Fibroblast of villous mesenchyme (primary cell): Measurements from ENCODE around the gene RYR2. TPM values are rescaled to one million over a fixed set of nuclear protein-coding genes. Genes with fewer than 3 reads are reported as not detected.

Experiments
- DNase-seq: peaks from one replicate; pipeline ENCODE4 v3.0.0-alpha.2; 2010; ENCODE audit warnings: low read depth
- H3K4me3 ChIP-seq: 2 replicates; pipeline ENCODE4 v1.5.1; 2011; ENCODE audit warnings: low read depth, mild to moderate bottlenecking, low read length
- total RNA-seq: library from RNA; depleted of rRNA; stranded (reverse); fragments of >200 nt; gene quantifications from 2 replicates; pipeline ENCODE4 v1.2.3, GENCODE V29; 2012
- TF ChIP-seq, protein P1 (sequence below): IDR thresholded peaks from 2 replicates; pipeline ENCODE4 v1.5.1; 2012; ENCODE audit warnings: low read depth, mild to moderate bottlenecking, low read length; ENCODE audit not compliant: insufficient read depth

RYR2 gene
- total RNA-seq, 1 donor = not detected

DNA sequence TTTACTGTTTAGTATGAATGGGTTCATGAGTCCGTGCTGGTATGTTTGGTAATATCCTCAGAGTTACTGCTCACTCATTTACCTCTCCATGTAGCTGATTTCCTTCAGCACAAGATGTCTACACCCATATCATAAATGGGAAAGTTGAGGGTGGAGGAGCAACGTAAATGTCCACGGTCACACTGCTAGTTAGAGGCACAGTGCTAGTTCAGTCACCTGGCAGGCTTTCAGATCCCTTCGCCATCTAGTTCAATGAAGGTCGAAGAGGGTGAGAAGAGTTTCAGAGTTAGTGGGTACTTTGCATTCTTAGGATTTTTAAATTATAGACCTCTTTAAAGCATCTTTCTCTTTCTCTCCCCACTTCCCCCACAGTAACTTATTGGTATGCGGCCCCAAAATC is 630.0 kb downstream of the RYR2 start:
- H3K4me3 ChIP-seq = no peak overlapping the region
- no peak for DNase-seq
- TF ChIP-seq, protein P1, sequence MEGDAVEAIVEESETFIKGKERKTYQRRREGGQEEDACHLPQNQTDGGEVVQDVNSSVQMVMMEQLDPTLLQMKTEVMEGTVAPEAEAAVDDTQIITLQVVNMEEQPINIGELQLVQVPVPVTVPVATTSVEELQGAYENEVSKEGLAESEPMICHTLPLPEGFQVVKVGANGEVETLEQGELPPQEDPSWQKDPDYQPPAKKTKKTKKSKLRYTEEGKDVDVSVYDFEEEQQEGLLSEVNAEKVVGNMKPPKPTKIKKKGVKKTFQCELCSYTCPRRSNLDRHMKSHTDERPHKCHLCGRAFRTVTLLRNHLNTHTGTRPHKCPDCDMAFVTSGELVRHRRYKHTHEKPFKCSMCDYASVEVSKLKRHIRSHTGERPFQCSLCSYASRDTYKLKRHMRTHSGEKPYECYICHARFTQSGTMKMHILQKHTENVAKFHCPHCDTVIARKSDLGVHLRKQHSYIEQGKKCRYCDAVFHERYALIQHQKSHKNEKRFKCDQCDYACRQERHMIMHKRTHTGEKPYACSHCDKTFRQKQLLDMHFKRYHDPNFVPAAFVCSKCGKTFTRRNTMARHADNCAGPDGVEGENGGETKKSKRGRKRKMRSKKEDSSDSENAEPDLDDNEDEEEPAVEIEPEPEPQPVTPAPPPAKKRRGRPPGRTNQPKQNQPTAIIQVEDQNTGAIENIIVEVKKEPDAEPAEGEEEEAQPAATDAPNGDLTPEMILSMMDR = no peak

DNA sequence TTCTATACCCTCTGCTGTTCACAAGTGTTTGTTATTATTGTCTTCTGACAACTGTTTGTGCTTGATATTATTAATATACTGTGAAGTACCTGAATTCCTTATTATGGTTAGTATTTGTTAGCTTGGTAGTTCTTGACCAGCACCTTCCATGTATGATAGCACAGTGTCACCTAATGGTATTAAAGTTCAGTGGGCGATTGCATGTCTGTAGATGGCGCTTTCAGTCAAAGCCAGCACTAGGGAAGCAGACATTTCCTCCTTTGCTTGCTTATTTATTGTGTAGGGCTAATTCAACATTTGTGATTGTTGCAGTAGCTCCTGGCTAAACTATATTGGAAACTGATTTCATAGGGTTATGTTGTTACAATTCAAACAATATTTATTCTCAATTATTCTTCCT is 630.8 kb downstream of the RYR2 start:
- DNase-seq = no peak

DNA sequence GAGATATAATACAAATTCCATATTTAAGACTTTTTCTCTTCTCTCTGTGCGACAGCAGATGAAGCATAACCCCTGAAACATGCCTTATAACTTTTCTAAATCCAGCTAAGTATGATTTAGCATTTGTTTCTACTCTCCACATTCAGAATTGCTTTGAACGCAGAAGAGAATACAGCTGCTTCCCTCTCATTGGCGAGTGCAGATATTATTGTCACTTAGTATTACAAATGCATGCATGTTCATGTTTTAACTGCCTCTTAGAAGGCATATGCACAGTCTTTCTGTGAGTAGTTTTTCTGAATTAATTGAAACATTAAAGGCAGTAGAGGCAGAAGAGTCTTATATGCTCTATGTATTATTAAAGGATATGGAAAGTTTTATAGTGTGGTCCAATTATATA is 631.6 kb downstream of the RYR2 start:
- no peak overlapping the region for H3K4me3 ChIP-seq
- DNase-seq = no peak
- TF ChIP-seq, protein P1 = no peak

More for the DNA sequence above, 630.8 kb downstream of the RYR2 start:
- H3K4me3 ChIP-seq = no peak overlapping the region
- TF ChIP-seq, protein P1 = no peak

DNA sequence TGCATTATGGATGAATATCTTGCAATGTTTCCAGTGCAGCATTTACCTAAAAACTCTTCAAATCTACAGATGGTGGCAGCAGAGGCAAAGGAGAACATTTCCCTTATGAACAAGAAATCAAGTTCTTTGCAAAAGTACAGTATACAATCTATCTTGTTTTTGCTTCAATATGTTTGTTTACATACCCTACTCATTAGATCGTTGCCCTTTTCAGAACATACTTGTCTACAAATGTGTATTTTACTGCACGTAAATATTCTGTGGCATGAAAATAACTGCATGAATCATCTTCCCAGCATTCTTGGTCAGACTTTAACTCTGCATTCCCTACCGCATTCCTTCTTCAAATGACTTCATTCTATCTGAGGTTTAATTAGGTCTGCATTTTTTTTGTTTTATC is 636.0 kb downstream of the RYR2 start:
- TF ChIP-seq, protein P1 = peak; percentile 29
- DNase-seq = peak; percentile 67
- H3K4me3 ChIP-seq = no peak overlapping the region

DNA sequence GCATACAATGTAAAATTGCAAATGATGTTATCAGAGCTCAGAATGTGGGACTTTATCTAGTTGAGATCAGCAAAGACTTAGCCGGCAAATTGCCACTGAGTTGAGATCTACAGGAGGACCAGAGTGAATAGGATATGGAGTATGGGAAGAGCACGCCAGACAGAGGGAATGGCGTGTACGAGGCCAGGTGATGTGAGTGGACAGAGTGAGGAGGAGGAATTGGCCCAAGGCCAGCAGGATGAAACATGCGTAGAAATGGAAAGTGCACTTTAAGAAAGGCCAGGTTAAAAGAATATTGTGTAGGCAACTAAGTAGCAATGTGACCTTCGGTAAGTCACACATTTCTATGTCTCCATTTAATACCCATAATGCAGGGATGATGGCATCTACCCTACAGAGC is 637.7 kb downstream of the RYR2 start:
- no peak for DNase-seq
- TF ChIP-seq, protein P1 = no peak
- no peak overlapping the region for H3K4me3 ChIP-seq

DNA sequence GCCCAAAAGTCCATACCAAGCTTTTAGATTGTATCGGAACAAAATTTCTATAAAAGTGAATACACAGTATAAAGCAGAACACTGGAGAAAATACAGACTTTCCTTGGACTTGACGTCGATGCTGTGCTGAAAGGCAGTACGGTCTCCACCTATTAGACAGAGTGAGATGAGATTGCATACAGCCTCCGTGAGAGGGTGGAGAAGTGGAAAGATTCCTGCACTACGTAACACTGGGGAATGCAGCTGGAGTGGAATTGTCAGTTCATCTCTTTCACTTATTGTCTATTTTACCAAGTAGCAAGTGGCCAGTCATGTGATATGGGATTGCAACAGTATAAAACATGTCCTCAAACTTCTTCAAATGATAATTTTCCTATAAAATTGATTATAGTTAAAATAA is 639.2 kb downstream of the RYR2 start:
- TF ChIP-seq, protein P1 = no peak
- DNase-seq = no peak
- H3K4me3 ChIP-seq = no peak overlapping the region

DNA sequence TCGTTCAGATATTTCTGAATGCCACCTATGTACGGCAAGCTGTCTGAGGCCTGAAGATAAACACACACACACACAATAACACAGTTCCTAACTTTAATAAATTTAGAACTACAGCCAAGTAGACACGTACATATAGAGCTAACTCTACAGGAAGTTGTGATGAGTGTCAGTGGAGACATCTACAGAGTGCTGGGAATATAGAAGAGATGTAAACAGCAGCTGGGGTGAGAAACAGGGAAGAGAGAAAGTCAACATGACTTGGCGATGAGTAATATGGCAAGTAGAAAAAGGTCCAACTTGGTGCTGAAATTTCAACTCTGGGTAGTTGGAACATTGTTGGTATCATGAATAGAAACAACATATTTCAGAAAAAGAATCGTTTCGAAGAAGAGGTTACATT is 642.3 kb downstream of the RYR2 start:
- TF ChIP-seq, protein P1 = no peak
- no peak overlapping the region for H3K4me3 ChIP-seq
- DNase-seq = no peak
